RWPE2 (cell line): ENCODE results near the gene ABCC8.

Experiments
- ATAC-seq: fragments of 200-7000 bp; cut with Tn5 transposase; 3 replicates; pipeline ENCODE4 v1.9.1; 2021; ENCODE audit warnings: low read depth
- DNase-seq: peaks from one replicate; pipeline ENCODE4 v3.0.0-alpha.2; 2020; ENCODE audit warnings: low spot score
- H3K27ac ChIP-seq: fragments of 450-650 bp; 2 replicates; pipeline ENCODE4 v1.5.1; 2017; ENCODE audit warnings: mild to moderate bottlenecking; ENCODE audit not compliant: poor library complexity, severe bottlenecking
- H3K27me3 ChIP-seq: fragments of 250-450 bp; sonication (Bioruptor Pico); 2 replicates; pipeline ENCODE4 v1.5.1; 2021; ENCODE audit warnings: mild to moderate bottlenecking, moderate library complexity; ENCODE audit not compliant: insufficient read depth, poor library complexity, severe bottlenecking
- H3K36me3 ChIP-seq: fragments of 250-450 bp; sonication (Bioruptor Pico); 2 replicates; pipeline ENCODE4 v1.5.1; 2020; ENCODE audit warnings: low read depth, mild to moderate bottlenecking, moderate library complexity
- H3K4me1 ChIP-seq: fragments of 250-450 bp; sonication (Bioruptor Pico); 2 replicates; pipeline ENCODE4 v1.5.1; 2021; ENCODE audit warnings: mild to moderate bottlenecking, moderate library complexity; ENCODE audit not compliant: insufficient read depth, poor library complexity, severe bottlenecking
- H3K4me3 ChIP-seq: fragments of 250-450 bp; sonication (Bioruptor Pico); 2 replicates; pipeline ENCODE4 v1.5.1; 2021; ENCODE audit warnings: mild to moderate bottlenecking, moderate library complexity; ENCODE audit not compliant: severe bottlenecking
- H3K9me3 ChIP-seq: fragments of 250-450 bp; sonication (Bioruptor Pico); 2 replicates; pipeline ENCODE4 v1.5.1; 2021; ENCODE audit warnings: mild to moderate bottlenecking, moderate library complexity; ENCODE audit not compliant: severe bottlenecking
- CTCF ChIP-seq: fragments of 450-650 bp; IDR thresholded peaks from one replicate; pipeline ENCODE4 v1.5.1; 2017; ENCODE audit warnings: mild to moderate bottlenecking, moderate library complexity; ENCODE audit not compliant: poor library complexity, severe bottlenecking

ABCC8 gene

GRCh38 chr11:17459236-17459896 is 17.3 kb downstream of the ABCC8 start:
- Histone ChIP-seq H3K27ac (no peak overlapping the region), H3K4me1 (no peaks in the 10 kb centered on the region), H3K9me3 (no peaks in the 10 kb centered on the region), H3K4me3 (no peak overlapping the region), H3K36me3 (no peaks in the 10 kb centered on the region), H3K27me3 (no peaks in the 10 kb centered on the region)
- ATAC-seq (no peak), DNase-seq (no peak)
- TF ChIP-seq CTCF = no peak

- Histone ChIP-seq H3K27ac (no peak overlapping the region), H3K9me3 (no peaks in the 10 kb centered on the region), H3K4me3 (no peak overlapping the region), H3K36me3 (no peaks in the 10 kb centered on the region), H3K27me3 (no peaks in the 10 kb centered on the region), H3K4me1 (no peaks in the 10 kb centered on the region)
- ATAC-seq (no peak), DNase-seq (no peak)
- TF ChIP-seq CTCF = no peak
Observed at GRCh38 chr11:17458268-17458667, 18.4 kb downstream of the ABCC8 start.

DNA sequence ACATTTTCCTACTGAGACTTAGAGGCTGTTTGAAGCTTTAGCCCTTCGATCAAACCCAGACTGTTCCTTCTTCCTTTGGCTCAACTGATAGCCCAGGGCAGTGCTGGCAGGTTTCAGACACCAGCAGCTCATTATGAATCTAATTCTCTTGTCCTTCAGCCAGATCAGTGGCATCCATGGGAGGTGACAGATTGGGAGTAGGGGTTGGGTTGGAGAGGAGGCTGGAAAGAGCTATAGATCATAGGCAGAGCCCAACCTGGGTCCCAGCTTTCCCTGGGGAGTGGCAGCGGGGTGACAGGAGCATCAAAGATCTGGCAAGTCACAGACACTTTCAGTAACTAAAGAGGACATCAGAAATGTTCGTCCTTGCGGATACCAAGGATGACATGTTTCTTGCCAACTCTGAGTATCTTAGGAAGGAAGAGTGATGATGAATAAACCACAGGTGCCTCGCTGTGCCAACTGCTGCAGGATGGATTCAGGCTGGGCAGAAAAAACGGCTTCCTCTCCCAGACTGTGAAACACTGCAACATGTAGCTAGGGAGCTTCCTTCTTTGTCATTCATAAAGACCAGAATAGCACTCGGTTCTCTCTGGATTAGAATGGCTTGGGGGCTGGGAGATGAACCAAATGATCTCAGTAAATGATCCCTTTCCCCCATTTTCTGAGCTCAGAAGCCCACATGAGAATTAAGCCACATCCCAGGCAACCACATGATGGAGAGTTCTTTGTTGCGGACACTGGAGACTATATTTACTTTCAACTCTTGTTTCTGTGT is 19.1 kb downstream of the ABCC8 start:
- Histone ChIP-seq H3K27me3 (no peaks in the 10 kb centered on the region), H3K36me3 (no peaks in the 10 kb centered on the region), H3K4me1 (no peaks in the 10 kb centered on the region), H3K27ac (no peak overlapping the region), H3K4me3 (no peak overlapping the region), H3K9me3 (no peaks in the 10 kb centered on the region)
- TF ChIP-seq CTCF = no peak
- DNase-seq = no peak
- no peak for ATAC-seq

DNA sequence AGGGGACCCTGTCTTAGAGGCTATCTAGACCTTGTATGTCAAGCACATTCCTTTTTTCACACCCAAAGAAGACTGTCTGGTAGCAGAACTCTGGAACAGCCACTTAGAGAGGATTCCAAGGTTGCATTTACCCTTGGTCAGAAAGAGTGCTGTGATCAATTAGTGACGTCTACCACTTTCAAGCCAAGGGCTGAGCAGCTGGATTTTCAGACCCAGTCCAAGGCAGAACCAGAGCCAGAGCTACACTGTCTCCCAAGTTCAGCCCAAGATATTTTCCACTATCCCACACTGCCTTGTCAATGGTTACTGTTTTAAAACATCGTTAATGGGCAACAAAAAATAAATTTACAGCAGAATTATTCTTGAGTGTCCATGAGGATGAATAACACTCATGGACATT is 24.0 kb downstream of the ABCC8 start:
- no peaks in the 10 kb centered on the region for H3K36me3 ChIP-seq
- H3K27me3 ChIP-seq = no peaks in the 10 kb centered on the region
- DNase-seq = no peak
- H3K4me3 ChIP-seq = no peak overlapping the region
- H3K4me1 ChIP-seq = no peaks in the 10 kb centered on the region
- no peaks in the 10 kb centered on the region for H3K9me3 ChIP-seq
- TF ChIP-seq CTCF = no peak
- H3K27ac ChIP-seq = no peak overlapping the region
- no peak for ATAC-seq

- DNase-seq (no peak), ATAC-seq (no peak)
- Histone ChIP-seq H3K36me3 (no peaks in the 10 kb centered on the region), H3K27me3 (no peaks in the 10 kb centered on the region), H3K4me3 (no peak overlapping the region), H3K27ac (no peak overlapping the region), H3K4me1 (no peaks in the 10 kb centered on the region), H3K9me3 (no peaks in the 10 kb centered on the region)
- no peak for TF ChIP-seq CTCF
Observed at GRCh38 chr11:17449158-17449557, 27.5 kb downstream of the ABCC8 start.
